ENCODE data around the gene MESD. TPM values are rescaled to one million over a fixed set of nuclear protein-coding genes. Genes with fewer than 3 reads are reported as not detected.
A peak's percentile ranks its signal among the peaks of the same experiment; 100 is the strongest.

The MESD gene
- total RNA-seq, 2 experiments from 2014 or later: 20.0 to 20.5 TPM

DNA sequence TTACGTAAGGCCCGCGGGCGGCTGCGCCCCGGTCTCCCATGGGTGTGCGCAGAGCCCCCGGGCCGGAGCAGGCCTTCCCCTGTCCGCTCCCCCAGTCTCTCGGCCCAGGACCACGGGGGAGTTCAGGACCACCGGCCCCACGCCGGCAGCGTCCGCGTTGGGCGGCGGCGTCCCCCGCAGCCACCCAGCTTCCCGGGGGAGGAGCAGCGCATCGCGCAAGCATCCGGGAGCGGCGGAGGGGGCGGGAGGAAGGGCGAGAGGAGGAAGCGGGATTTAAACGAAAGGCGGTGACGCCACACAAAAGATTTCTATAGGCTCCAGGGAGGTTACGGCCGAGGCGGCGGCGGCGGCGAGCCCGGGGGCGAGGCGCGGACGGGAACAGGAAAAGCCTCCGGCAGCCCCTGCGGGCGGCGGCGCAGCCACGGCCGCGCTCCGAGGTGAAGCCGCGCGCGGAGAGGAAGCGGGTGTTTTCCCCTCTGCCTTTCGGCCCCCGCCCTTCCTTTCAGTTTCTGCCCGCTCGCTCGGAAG is 11.1 kb upstream of the MESD start, which contains the start of gene TLNRD1:
Gene TLNRD1 (plus strand): TSS at position 300 of the 528 bp plus-strand sequence. CDS start 1,349 bp downstream, outside the sequence.
- Mint-ChIP-seq H3K4me1 (ENCODE audit: low read depth) (peaks cover 42% of the 10 kb centered on the region), H3K27me3 (no peaks in the 10 kb centered on the region), H3K27ac (peak within 1 kb of the TSS; percentile 99), H3K36me3 (peaks cover 18% of the 10 kb centered on the region), H3K4me3 (peak within 1 kb of the TSS; percentile 97), H3K9me3 (peaks cover 5% of the 10 kb centered on the region)
- ChIA-PET POLR2A (interaction anchor here (0.7 to 3.0 kb wide), 11 partner anchors 9 to 301 kb away, joined by 3 to 22 read pairs (median 5); no protein-coding TSS in a partner anchor), CTCF (interaction anchor here (0.5 to 6.3 kb wide), 7 partner anchors 10 to 266 kb away, joined by 3 to 53 read pairs (median 4); no protein-coding TSS in a partner anchor)
- intact Hi-C loops (cut with micrococcal nuclease): loop anchor here (1.0 to 2.0 kb wide), 4 partner anchors 11 to 1046 kb away; partner anchors contain the start of genes MESD and MEX3B
- peak; percentile 92 for DNase-seq

GRCh38 chr15:81000144-81000623 is 10.6 kb upstream of the MESD start:
- ChIA-PET CTCF (interaction anchor here (0.5 to 6.3 kb wide), 4 partner anchors 9 to 266 kb away, joined by 3 to 53 read pairs (median 4); no protein-coding TSS in a partner anchor), POLR2A (interaction anchor here (1.0 to 3.0 kb wide), 7 partner anchors 9 to 302 kb away, joined by 3 to 22 read pairs (median 6); no protein-coding TSS in a partner anchor)
- Mint-ChIP-seq H3K4me3 (peak overlapping the region; percentile 97), H3K36me3 (peaks cover 18% of the 10 kb centered on the region), H3K27me3 (no peaks in the 10 kb centered on the region), H3K9me3 (peaks cover 5% of the 10 kb centered on the region), H3K4me1 (ENCODE audit: low read depth) (peaks cover 38% of the 10 kb centered on the region), H3K27ac (peak overlapping the region; percentile 99)
- intact Hi-C loops (cut with micrococcal nuclease): loop anchor here (1.0 to 2.0 kb wide), 3 partner anchors 11 to 1047 kb away; partner anchors contain the start of genes MESD and MEX3B
- DNase-seq: no peak

DNA sequence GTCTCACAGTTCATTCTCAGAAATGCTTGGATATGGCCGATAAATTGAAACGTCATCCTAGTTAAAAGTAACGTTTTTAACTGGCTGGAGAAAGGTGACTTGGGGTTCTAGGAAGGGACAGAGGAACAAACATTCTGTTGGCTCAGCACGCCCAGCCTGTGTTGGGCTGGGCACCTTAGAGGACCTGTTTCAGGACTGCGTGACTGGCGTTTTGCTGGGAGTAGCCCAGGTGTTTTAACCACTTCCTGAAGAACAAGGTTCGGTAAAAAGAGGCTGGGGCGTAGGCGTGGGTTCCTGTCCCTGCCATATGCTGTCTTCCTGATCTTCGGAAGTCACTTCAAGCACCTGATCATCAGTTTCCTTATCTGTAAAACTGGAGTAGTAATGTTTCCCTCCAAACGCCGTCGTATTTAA is 10.0 kb upstream of the MESD start:
- H3K9me3 Mint-ChIP-seq: peaks cover 5% of the 10 kb centered on the region
- no peaks in the 10 kb centered on the region for H3K27me3 Mint-ChIP-seq
- peak overlapping the region; percentile 97 for H3K4me3 Mint-ChIP-seq
- peak; percentile 82 for DNase-seq
- ChIA-PET POLR2A (interaction anchor here (1.3 to 3.0 kb wide), 3 partner anchors 8 to 295 kb away, joined by 3 to 22 read pairs (median 7); no protein-coding TSS in a partner anchor), CTCF (interaction anchor here (1.4 to 6.3 kb wide), 3 partner anchors 9 to 267 kb away, joined by 3 to 53 read pairs (median 4); no protein-coding TSS in a partner anchor)
- peaks cover 32% of the 10 kb centered on the region for H3K4me1 Mint-ChIP-seq (ENCODE audit: low read depth)
- H3K36me3 Mint-ChIP-seq: peaks cover 17% of the 10 kb centered on the region
- intact Hi-C loops (cut with micrococcal nuclease): loop anchor here (1.0 to 2.0 kb wide), 3 partner anchors 10 to 1047 kb away; partner anchors contain the start of genes MESD and MEX3B
- H3K27ac Mint-ChIP-seq: peak overlapping the region; percentile 99

GRCh38 chr15:80998251-80998650 is 8.6 kb upstream of the MESD start:
- H3K27ac Mint-ChIP-seq: peak overlapping the region; percentile 51
- H3K9me3 Mint-ChIP-seq: peaks cover 5% of the 10 kb centered on the region
- H3K4me3 Mint-ChIP-seq: no peak overlapping the region
- peaks cover 4% of the 10 kb centered on the region for H3K36me3 Mint-ChIP-seq
- H3K4me1 Mint-ChIP-seq (ENCODE audit: low read depth): peaks cover 18% of the 10 kb centered on the region
- intact Hi-C loops (cut with micrococcal nuclease): no loop called here
- ChIA-PET POLR2A (no interaction called here), CTCF (interaction anchor here (0.7 to 6.3 kb wide), 3 partner anchors 107 to 268 kb away, joined by 3 to 53 read pairs (median 5); no protein-coding TSS in a partner anchor)
- no peaks in the 10 kb centered on the region for H3K27me3 Mint-ChIP-seq
- no peak for DNase-seq

DNA sequence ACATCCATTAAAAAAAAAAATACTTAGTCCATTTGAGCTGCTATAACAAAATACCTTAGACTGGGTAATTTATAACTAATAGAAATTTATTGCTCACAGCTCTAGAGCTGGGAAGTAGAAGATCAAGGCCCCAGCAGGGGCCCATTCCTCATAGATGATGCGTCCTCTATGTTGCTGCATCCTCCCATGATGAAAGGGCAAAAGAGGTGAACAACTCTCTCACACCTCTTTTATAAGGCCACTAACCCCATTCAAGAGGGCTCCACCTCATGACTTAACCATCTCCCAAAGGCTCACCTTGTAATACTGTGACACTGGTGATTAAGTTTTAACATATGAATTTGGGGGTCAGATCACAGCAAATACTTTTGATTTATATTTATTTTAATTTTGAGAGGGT is 8.1 kb upstream of the MESD start:
- Mint-ChIP-seq H3K36me3 (peaks cover 2% of the 10 kb centered on the region), H3K4me1 (ENCODE audit: low read depth) (peaks cover 15% of the 10 kb centered on the region), H3K4me3 (no peak overlapping the region), H3K27me3 (no peaks in the 10 kb centered on the region), H3K9me3 (peaks cover 5% of the 10 kb centered on the region), H3K27ac (no peak overlapping the region)
- DNase-seq: no peak
- ChIA-PET CTCF (interaction anchor here (0.7 to 6.3 kb wide), 3 partner anchors 108 to 269 kb away, joined by 3 to 53 read pairs (median 5); no protein-coding TSS in a partner anchor), POLR2A (no interaction called here)
- intact Hi-C loops (cut with micrococcal nuclease): no loop called here

DNA sequence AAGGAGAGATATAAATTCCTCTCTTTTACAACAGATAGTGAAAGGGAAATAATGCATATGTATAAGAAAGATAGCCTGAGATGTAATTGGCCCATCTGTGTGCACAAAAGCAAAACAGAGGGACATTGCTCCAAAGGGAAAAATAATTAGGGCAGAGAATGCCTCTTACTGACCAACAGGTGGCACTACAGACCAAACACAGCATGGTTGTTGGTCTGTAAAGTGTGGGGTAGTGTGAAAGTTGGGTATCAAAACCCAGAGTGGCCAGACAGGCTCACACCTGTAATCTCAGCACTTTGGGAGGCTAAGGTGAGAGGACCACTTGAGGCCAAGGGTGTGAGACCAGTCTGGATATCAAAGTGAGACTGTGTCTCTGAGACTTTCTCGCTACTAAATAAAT is 6.6 kb upstream of the MESD start:
- CTCF ChIA-PET: interaction anchor here (0.9 to 6.3 kb wide), 3 partner anchors 110 to 270 kb away, joined by 3 to 53 read pairs (median 24); no protein-coding TSS in a partner anchor
- POLR2A ChIA-PET: no interaction called here
- Mint-ChIP-seq H3K4me1 (ENCODE audit: low read depth) (peaks cover 23% of the 10 kb centered on the region), H3K27me3 (no peaks in the 10 kb centered on the region), H3K9me3 (peaks cover 5% of the 10 kb centered on the region), H3K36me3 (peaks cover 2% of the 10 kb centered on the region), H3K27ac (no peak overlapping the region), H3K4me3 (no peak overlapping the region)
- intact Hi-C loops (cut with micrococcal nuclease): loop anchor here (1.0 kb wide), 2 partner anchors 110 to 270 kb away; no protein-coding TSS in a partner anchor
- no peak for DNase-seq

- ChIA-PET POLR2A (no interaction called here), CTCF (interaction anchor here (2.0 to 3.4 kb wide), 2 partner anchors 116 to 274 kb away, joined by 11 to 27 read pairs; no protein-coding TSS in a partner anchor)
- Mint-ChIP-seq H3K4me1 (ENCODE audit: low read depth) (peaks cover 32% of the 10 kb centered on the region), H3K36me3 (peaks cover 15% of the 10 kb centered on the region), H3K27me3 (no peaks in the 10 kb centered on the region), H3K27ac (no peak overlapping the region), H3K4me3 (no peak overlapping the region), H3K9me3 (peaks cover 5% of the 10 kb centered on the region)
- no peak for DNase-seq
- intact Hi-C loops (cut with micrococcal nuclease): loop anchor here (5.0 kb wide), 1 partner anchor 40 kb away; no protein-coding TSS in a partner anchor
Measured at GRCh38 chr15:80992441-80992840, 2.8 kb upstream of the MESD start.

DNA sequence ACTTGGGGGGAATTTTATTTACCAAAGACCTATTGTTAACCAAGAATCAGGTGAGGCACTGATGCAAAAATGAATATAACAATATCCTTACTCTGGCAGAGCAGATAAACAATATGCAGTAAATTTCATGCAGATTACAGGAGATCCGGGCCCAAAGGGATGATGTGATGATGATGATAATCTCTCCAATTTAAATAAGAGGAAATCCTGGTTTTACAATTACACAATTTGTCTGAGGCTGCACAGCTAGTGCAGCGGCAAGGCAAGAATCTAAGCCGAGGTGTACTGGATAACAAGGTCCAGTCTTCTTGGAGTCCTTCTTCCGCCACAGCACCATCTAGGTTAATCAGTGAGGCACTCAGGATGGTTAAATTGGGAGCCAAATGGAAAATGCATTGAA is 2.4 kb upstream of the MESD start:
- no peak for DNase-seq
- CTCF ChIA-PET: interaction anchor here (1.0 to 3.4 kb wide), 4 partner anchors 8 to 274 kb away, joined by 4 to 27 read pairs (median 8); no protein-coding TSS in a partner anchor
- intact Hi-C loops (cut with micrococcal nuclease): loop anchor here (5.0 kb wide), 1 partner anchor 40 kb away; no protein-coding TSS in a partner anchor
- H3K9me3 Mint-ChIP-seq: peaks cover 5% of the 10 kb centered on the region
- peaks cover 35% of the 10 kb centered on the region for H3K4me1 Mint-ChIP-seq (ENCODE audit: low read depth)
- no peak overlapping the region for H3K4me3 Mint-ChIP-seq
- POLR2A ChIA-PET: interaction anchor here (1.0 to 1.6 kb wide), 2 partner anchors 8 to 10 kb away, joined by 3 to 12 read pairs; no protein-coding TSS in a partner anchor
- no peak overlapping the region for H3K27ac Mint-ChIP-seq
- H3K36me3 Mint-ChIP-seq: peaks cover 14% of the 10 kb centered on the region
- no peaks in the 10 kb centered on the region for H3K27me3 Mint-ChIP-seq

- intact Hi-C loops (cut with micrococcal nuclease): loop anchor here (5.0 kb wide), 1 partner anchor 41 kb away; no protein-coding TSS in a partner anchor
- Mint-ChIP-seq H3K9me3 (peaks cover 5% of the 10 kb centered on the region), H3K4me1 (ENCODE audit: low read depth) (peaks cover 41% of the 10 kb centered on the region), H3K27me3 (no peaks in the 10 kb centered on the region), H3K36me3 (peaks cover 15% of the 10 kb centered on the region), H3K27ac (peak overlapping the region; percentile 25), H3K4me3 (no peak overlapping the region)
- peak; percentile 48 for DNase-seq
- ChIA-PET CTCF (interaction anchor here (0.6 to 3.4 kb wide), 6 partner anchors 8 to 275 kb away, joined by 3 to 27 read pairs (median 4); no protein-coding TSS in a partner anchor), POLR2A (interaction anchor here (1.0 to 1.6 kb wide), 2 partner anchors 9 to 10 kb away, joined by 3 to 12 read pairs; no protein-coding TSS in a partner anchor)
Measured at GRCh38 chr15:80991421-80991820, 1.8 kb upstream of the MESD start.

DNA sequence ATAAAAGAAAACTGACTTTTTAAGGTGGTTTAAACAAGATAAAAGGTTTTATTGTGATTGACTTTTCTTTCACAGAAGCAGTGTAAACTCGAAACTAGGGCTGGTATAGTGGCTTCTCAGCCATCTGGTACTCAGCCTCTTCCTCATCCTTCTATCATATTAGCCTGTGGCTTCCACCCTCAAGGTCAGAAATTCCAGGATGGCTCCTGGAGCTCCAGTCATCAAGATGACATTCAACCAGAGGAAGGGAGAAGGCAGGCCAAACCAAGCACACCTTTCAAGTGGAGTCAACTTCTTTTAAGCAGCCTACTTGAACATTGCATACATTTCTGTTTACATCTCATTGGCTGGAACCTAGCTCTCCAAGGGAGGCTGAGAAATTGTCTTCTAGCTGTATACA is 1.3 kb upstream of the MESD start:
- Mint-ChIP-seq H3K27me3 (no peaks in the 10 kb centered on the region), H3K27ac (peak overlapping the region; percentile 25), H3K4me3 (no peak overlapping the region), H3K9me3 (peaks cover under 1% of the 10 kb centered on the region), H3K4me1 (ENCODE audit: low read depth) (peaks cover 42% of the 10 kb centered on the region), H3K36me3 (peaks cover 15% of the 10 kb centered on the region)
- DNase-seq: no peak
- CTCF ChIA-PET: interaction anchor here (0.6 to 3.4 kb wide), 6 partner anchors 9 to 275 kb away, joined by 3 to 27 read pairs (median 4); no protein-coding TSS in a partner anchor
- POLR2A ChIA-PET: interaction anchor here (1.0 to 1.6 kb wide), 2 partner anchors 9 to 11 kb away, joined by 3 to 12 read pairs; no protein-coding TSS in a partner anchor
- intact Hi-C loops (cut with micrococcal nuclease): loop anchor here (5.0 kb wide), 1 partner anchor 41 kb away; no protein-coding TSS in a partner anchor

DNA sequence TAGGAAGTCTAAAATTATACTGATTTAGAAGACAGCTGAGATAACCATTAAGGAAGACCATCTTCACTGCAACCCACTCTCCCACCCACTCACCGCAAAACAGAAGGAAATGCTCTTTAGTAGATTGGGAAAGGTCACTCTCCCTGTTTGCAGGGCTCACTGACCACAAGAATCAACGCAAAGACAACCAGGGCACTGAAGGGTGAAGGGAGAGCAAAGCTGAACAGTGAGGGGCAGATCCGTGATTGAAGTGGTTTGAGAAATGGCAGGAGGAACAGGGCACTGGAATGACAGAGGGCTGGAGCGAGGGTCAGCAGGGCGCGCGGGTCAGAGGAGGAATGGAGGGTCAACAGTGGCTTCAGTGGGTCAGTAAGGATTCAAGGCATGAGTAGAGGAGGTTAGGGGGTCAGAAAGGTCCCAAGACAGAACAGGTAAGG is 520 bp downstream of the MESD start:
- DNase-seq: no peak
- Mint-ChIP-seq H3K27me3 (no peaks in the 10 kb centered on the region), H3K36me3 (peaks cover 15% of the 10 kb centered on the region), H3K4me3 (peak overlapping the region; percentile 98), H3K9me3 (no peaks in the 10 kb centered on the region), H3K27ac (peak overlapping the region; percentile 93), H3K4me1 (ENCODE audit: low read depth) (peaks cover 58% of the 10 kb centered on the region)
- intact Hi-C loops (cut with micrococcal nuclease): loop anchor here (1.0 to 5.0 kb wide), 2 partner anchors 11 to 33 kb away; partner anchors contain the start of gene TLNRD1
- ChIA-PET POLR2A (interaction anchor here (1.0 kb wide), 1 partner anchor 12 kb away, joined by 4 read pairs; no protein-coding TSS in a partner anchor), CTCF (interaction anchor here (1.3 to 4.7 kb wide), 3 partner anchors 14 to 277 kb away, joined by 3 to 25 read pairs (median 21); no protein-coding TSS in a partner anchor)
